GM21825 (cell line): ENCODE data around the gene SPTBN1.
A peak's percentile ranks its signal among the peaks of the same experiment; 100 is the strongest.
"Not testable (repeated sequence)": the region's sequence is repeated elsewhere in the genome, so short reads cannot be mapped to it uniquely, and the experiment has no call there.

Experiments used
- ATAC-seq: cut with Tn5 transposase; IDR thresholded peaks from one replicate; pipeline ENCODE4 v1.9.1; 2021; ENCODE audit warnings: mild to moderate bottlenecking, moderate library complexity; ENCODE audit not compliant: unreplicated experiment

Gene SPTBN1

GRCh38 chr2:54499661-54500060 lies 43.5 kb downstream of the SPTBN1 start:
- no peak for ATAC-seq

- no peak for ATAC-seq
Observed at GRCh38 chr2:54500404-54501205, 44.5 kb downstream of the SPTBN1 start.

GRCh38 chr2:54502731-54503130 lies 46.6 kb downstream of the SPTBN1 start:
- no peak for ATAC-seq

- no peak for ATAC-seq
Observed at GRCh38 chr2:54503192-54503591, 47.1 kb downstream of the SPTBN1 start.

GRCh38 chr2:54503828-54504227 lies 47.7 kb downstream of the SPTBN1 start:
- ATAC-seq: no peak

GRCh38 chr2:54504866-54505265 lies 48.7 kb downstream of the SPTBN1 start:
- ATAC-seq: no peak

- no peak for ATAC-seq
Observed at GRCh38 chr2:54508541-54508940, 52.4 kb downstream of the SPTBN1 start.

GRCh38 chr2:54509043-54509442 lies 52.9 kb downstream of the SPTBN1 start:
- not testable (repeated sequence) for ATAC-seq

- ATAC-seq: no peak
Observed at GRCh38 chr2:54510916-54511315, 54.8 kb downstream of the SPTBN1 start.

GRCh38 chr2:54512183-54512582 lies 56.1 kb downstream of the SPTBN1 start:
- no peak for ATAC-seq

GRCh38 chr2:54512663-54513362 lies 56.7 kb downstream of the SPTBN1 start:
- no peak for ATAC-seq

- ATAC-seq: no peak
Observed at GRCh38 chr2:54513363-54513715, 57.2 kb downstream of the SPTBN1 start.

- ATAC-seq: no peak
Observed at GRCh38 chr2:54514822-54515569, 58.9 kb downstream of the SPTBN1 start.

- no peak for ATAC-seq
Observed at GRCh38 chr2:54516842-54517241, 60.7 kb downstream of the SPTBN1 start.

- not testable (repeated sequence) for ATAC-seq
Observed at GRCh38 chr2:54518016-54518415, 61.9 kb downstream of the SPTBN1 start.

GRCh38 chr2:54518430-54518829 lies 62.3 kb downstream of the SPTBN1 start:
- no peak for ATAC-seq

- ATAC-seq: no peak
Observed at GRCh38 chr2:54519841-54520459, 63.8 kb downstream of the SPTBN1 start.

- ATAC-seq: no peak
Observed at GRCh38 chr2:54520687-54521086, 64.6 kb downstream of the SPTBN1 start.

- peak; percentile 73 for ATAC-seq
Observed at GRCh38 chr2:54522624-54523281, 66.6 kb downstream of the SPTBN1 start.

- no peak for ATAC-seq
Observed at GRCh38 chr2:54523324-54523959, 67.3 kb downstream of the SPTBN1 start.
